ENCODE data around the gene PLTP. TPM values are rescaled to one million over a fixed set of nuclear protein-coding genes. Genes with fewer than 3 reads are reported as not detected.

PLTP gene
- polyA plus RNA-seq, 3 donors = 1.6 to 3.0 (median 2.9) TPM

GRCh38 chr20:45948261-45948733 is 36.3 kb upstream of the PLTP start:
- peak overlapping the region; percentile 35 to 98 (median 63) for H3K27ac Mint-ChIP-seq
- Histone ChIP-seq H3K79me2 (ENCODE audit: insufficient read depth, low read length) (no peaks in the 10 kb centered on the region), H3K4me1 (ENCODE audit: control insufficient read depth in 1 of 2, insufficient read depth in 2 of 2, low read length in 2 of 2) (peaks cover 40 to 48% of the 10 kb centered on the region in 2 donors), H3K9ac (ENCODE audit: insufficient read depth, low read length, poor library complexity, severe bottlenecking) (no peak overlapping the region), H3K27me3 (ENCODE audit: control insufficient read depth in 2 of 2, insufficient read depth in 2 of 2, low read length in 2 of 2) (no peaks in the 10 kb centered on the region), H3K4me2 (replicated peaks; ENCODE audit: extremely low read depth, low read length, poor library complexity, severe bottlenecking) (no peak overlapping the region), H3K27ac (ENCODE audit: low read depth in 1 of 2, low read length in 2 of 2) (peak overlapping the region; percentile 75 to 92), H2AFZ (ENCODE audit: insufficient read depth, low read depth, low read length, poor library complexity, severe bottlenecking) (no peak overlapping the region), H3K9me3 (replicated peaks in 1 of 2; ENCODE audit: control insufficient read depth in 1 of 2, insufficient read depth in 1 of 2, low read length in 2 of 2) (no peaks in the 10 kb centered on the region), H3K4me3 (replicated peaks in 1 of 3; ENCODE audit: low read depth in 2 of 3, low read length in 3 of 3) (no peak overlapping the region), H4K20me1 (ENCODE audit: insufficient read depth, low read length) (peaks cover 53% of the 10 kb centered on the region), H3K36me3 (replicated peaks in 1 of 2; ENCODE audit: control insufficient read depth in 1 of 2, insufficient read depth in 2 of 2, low read length in 2 of 2) (peaks cover 78 to 100% of the 10 kb centered on the region in 2 donors)
- H3K27me3 Mint-ChIP-seq (ENCODE audit: low read depth in 3 of 3) = no peaks in the 10 kb centered on the region
- no peaks in the 10 kb centered on the region for H3K9me3 Mint-ChIP-seq
- peaks cover 36% of the 10 kb centered on the region for H3K4me1 Mint-ChIP-seq
- peak in 1 of 3 donors; percentile 5 for DNase-seq
- 78% methylated on average over 7 of the region's 7 CpGs for WGBS (ENCODE audit: insufficient coverage)
- intact Hi-C loops (cut with micrococcal nuclease) = no loop called here
- no peak for TF ChIP-seq CTCF (IDR thresholded peaks at IDR 0.05)
- H3K36me3 Mint-ChIP-seq = peaks cover 88 to 95% of the 10 kb centered on the region in 2 donors
- no peak overlapping the region for H3K4me3 Mint-ChIP-seq

GRCh38 chr20:45947110-45947866 is 35.3 kb upstream of the PLTP start:
- TF ChIP-seq CTCF (IDR thresholded peaks at IDR 0.05) = no peak
- peak in 1 of 3 donors; percentile 9 for DNase-seq
- peak overlapping the region; percentile 42 to 99 (median 97) for H3K27ac Mint-ChIP-seq
- no peaks in the 10 kb centered on the region for H3K27me3 Mint-ChIP-seq (ENCODE audit: low read depth in 3 of 3)
- H3K79me2 ChIP-seq (ENCODE audit: insufficient read depth, low read length) = no peaks in the 10 kb centered on the region
- H3K27ac ChIP-seq (ENCODE audit: low read depth in 1 of 2, low read length in 2 of 2) = peak overlapping the region; percentile 75 to 92
- H3K4me3 Mint-ChIP-seq = no peak overlapping the region
- H3K4me1 ChIP-seq (ENCODE audit: control insufficient read depth in 1 of 2, insufficient read depth in 2 of 2, low read length in 2 of 2) = peaks cover 40 to 50% of the 10 kb centered on the region in 2 donors
- no peak overlapping the region for H2AFZ ChIP-seq (ENCODE audit: insufficient read depth, low read depth, low read length, poor library complexity, severe bottlenecking)
- no peaks in the 10 kb centered on the region for H3K9me3 Mint-ChIP-seq
- intact Hi-C loops (cut with micrococcal nuclease) = no loop called here
- WGBS (ENCODE audit: insufficient coverage) = 85% methylated on average over 16 of the region's 29 CpGs
- no peak overlapping the region for H3K4me2 ChIP-seq (replicated peaks; ENCODE audit: extremely low read depth, low read length, poor library complexity, severe bottlenecking)
- H4K20me1 ChIP-seq (ENCODE audit: insufficient read depth, low read length) = peaks cover 53% of the 10 kb centered on the region
- H3K9me3 ChIP-seq (replicated peaks in 1 of 2; ENCODE audit: control insufficient read depth in 1 of 2, insufficient read depth in 1 of 2, low read length in 2 of 2) = no peaks in the 10 kb centered on the region
- peaks cover 86 to 95% of the 10 kb centered on the region in 2 donors for H3K36me3 Mint-ChIP-seq
- H3K9ac ChIP-seq (ENCODE audit: insufficient read depth, low read length, poor library complexity, severe bottlenecking) = no peak overlapping the region
- H3K27me3 ChIP-seq (ENCODE audit: control insufficient read depth in 2 of 2, insufficient read depth in 2 of 2, low read length in 2 of 2) = no peaks in the 10 kb centered on the region
- H3K36me3 ChIP-seq (replicated peaks in 1 of 2; ENCODE audit: control insufficient read depth in 1 of 2, insufficient read depth in 2 of 2, low read length in 2 of 2) = peaks cover 78 to 100% of the 10 kb centered on the region in 2 donors
- no peak overlapping the region for H3K4me3 ChIP-seq (replicated peaks in 1 of 3; ENCODE audit: low read depth in 2 of 3, low read length in 3 of 3)
- H3K4me1 Mint-ChIP-seq = peaks cover 36% of the 10 kb centered on the region

Data from CD14-positive monocyte (primary cell).